ENCODE results near the gene TUBB4B.

DNA sequence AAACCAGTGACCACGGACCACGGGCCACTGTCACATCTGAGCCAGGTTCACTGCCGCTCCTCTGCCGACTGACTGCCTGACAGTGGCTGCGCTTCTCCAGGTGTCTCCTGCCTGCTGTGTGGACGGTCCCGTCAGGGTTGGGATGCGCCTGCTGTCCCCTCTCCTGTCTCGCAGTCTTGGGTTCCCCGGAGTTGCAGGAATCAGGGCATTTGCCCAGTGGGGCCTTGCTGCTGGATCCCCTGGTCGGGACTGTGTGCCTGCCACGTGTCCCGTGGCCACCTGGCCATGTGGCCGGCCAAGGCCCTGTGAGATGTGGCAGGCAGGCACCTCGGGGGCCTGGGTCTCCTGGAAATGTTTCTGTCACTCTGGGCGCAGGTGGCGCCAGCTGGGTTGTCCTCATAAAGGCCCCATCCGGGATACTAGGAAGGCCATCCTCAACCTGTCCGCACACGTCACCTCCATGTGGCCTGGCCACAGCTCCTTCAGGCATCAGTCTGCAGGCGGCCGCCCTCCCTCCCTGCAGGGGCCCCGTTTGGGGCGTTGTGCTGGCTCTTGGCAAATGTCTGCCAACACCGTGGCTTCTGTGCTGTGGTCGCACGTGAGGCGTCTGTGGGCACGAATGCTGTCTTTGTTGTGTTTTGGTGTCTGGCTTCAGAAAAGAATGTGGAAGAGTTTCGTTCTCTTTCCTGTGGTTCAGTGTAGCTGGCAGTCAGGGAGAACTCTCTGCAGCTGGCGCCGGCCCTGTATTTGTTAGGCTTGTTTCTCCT is 30.0 kb downstream of the TUBB4B start:
- TF ChIP-seq, protein P1, sequence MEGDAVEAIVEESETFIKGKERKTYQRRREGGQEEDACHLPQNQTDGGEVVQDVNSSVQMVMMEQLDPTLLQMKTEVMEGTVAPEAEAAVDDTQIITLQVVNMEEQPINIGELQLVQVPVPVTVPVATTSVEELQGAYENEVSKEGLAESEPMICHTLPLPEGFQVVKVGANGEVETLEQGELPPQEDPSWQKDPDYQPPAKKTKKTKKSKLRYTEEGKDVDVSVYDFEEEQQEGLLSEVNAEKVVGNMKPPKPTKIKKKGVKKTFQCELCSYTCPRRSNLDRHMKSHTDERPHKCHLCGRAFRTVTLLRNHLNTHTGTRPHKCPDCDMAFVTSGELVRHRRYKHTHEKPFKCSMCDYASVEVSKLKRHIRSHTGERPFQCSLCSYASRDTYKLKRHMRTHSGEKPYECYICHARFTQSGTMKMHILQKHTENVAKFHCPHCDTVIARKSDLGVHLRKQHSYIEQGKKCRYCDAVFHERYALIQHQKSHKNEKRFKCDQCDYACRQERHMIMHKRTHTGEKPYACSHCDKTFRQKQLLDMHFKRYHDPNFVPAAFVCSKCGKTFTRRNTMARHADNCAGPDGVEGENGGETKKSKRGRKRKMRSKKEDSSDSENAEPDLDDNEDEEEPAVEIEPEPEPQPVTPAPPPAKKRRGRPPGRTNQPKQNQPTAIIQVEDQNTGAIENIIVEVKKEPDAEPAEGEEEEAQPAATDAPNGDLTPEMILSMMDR (IDR thresholded peaks at IDR 0.05): no peak
- no peak for TF ChIP-seq POLR2AphosphoS5 (IDR thresholded peaks at IDR 0.05; ENCODE audit: insufficient read depth in 1 of 2, low read depth in 1 of 2)

All from vagina (tissue), 2 donors.